Lung microvascular endothelial cell (primary cell): ENCODE data around the gene SEC61B. TPM values are rescaled to one million over a fixed set of nuclear protein-coding genes. Genes with fewer than 3 reads are reported as not detected.
"Not testable (repeated sequence)": the region's sequence is repeated elsewhere in the genome, so short reads cannot be mapped to it uniquely, and the experiment has no call there.

Experiments used
- DNase-seq, 2 donors: peaks; one replicate each; pipeline versions ENCODE4 v3.0.0 to v3.0.0-alpha.2; 2010; ENCODE audit warnings: low read depth in 2 of 2
- total RNA-seq: library from RNA; depleted of rRNA; stranded (reverse); fragments of >200 nt; gene quantifications from 2 replicates; pipeline ENCODE4 v1.2.1, GENCODE V29; 2014

SEC61B gene
- total RNA-seq, 1 donor from 2014 or later = 88.1 TPM

DNA sequence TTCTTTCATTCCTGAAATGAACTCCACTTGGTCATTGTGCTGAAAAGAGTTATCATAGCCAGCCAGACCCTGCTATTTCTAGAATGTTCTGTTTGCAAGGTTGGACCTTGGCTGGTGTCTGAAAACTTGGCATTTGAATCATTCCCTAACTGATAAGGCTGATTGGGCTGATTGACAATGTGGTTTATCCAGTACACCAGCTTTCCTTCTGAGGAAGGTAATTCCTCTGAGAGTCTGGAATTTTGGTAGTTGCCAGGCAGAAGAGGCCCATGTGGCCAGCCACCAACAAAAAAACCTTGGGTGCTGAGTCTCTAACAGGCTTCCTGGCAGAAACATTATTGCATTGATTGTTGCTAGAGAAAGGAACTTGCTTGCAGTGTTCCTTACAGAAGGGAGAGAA is 15.3 kb downstream of the SEC61B start:
- no peak for DNase-seq

DNA sequence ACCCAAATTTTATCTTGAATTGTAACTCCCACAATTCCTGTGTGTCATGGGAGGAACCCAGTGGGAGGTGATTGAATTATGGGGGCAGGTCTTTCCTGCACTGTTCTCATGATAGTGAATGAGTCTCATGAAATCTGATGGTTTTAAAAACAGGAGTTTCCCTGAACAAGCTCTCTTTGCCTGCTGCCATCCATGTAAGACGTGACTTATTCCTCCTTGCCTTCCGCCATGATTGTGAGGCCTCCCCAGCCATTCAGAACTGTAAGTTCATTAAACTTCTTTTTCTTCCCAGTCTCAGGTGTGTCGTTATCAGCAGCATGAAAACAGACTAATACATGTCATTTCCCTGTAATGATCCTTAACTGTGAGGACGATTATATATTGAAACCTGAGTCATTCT is 15.8 kb downstream of the SEC61B start:
- not testable (repeated sequence) for DNase-seq

DNA sequence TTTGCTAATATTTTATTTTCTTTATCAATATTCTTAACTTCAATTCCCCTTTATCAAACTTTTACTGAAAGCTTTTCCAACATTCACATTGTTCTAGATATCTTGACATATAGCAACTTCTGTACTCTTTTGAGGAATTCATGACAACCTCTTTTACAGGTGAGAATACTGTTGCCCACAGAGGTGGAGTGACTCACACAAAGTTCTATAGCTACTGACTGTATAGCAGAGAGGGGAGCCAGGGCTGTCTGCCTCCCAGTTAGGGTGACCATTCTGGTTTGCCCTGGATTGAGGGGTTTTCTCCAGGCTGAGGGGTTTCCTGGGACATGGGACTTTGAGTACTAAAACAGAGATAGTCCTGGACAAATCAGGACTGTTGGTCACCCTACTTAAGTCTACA is 16.2 kb downstream of the SEC61B start:
- DNase-seq = no peak

DNA sequence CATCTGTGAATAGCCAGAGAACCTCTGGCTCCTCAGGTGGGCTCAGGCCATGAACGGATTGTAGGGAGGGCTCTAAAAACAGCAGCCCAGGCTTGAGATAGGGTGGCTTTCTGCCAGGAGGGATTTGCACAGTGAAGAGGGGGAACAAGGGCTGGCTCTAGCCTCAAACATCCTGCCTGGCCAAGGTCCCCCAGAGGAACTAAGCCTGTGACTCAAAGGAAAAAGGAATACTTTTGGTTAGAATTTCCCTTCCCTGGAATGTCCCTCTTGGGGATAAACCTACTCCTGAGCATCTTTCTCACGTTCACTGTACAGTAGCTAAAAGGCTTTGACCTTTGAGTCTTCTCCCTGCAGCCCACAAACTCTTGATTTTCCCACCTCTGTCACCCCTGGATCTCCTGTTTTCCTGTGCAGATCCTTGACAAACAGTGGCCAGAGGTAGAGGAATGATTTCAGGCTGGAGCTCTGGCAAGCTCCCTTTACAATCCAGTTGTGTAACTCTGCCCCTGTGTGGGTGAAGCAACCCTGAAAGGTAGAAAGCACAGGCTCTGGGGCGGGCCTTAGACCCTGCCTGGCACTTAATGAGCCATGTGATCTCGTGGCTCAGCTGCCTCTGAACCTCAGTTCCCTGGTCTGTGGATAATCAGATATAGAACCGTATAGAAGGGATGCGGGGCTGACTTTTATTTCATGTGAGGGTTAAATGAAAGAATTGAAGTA is 17.4 kb downstream of the SEC61B start:
- DNase-seq = peak in 1 of 2 donors; percentile 13

DNA sequence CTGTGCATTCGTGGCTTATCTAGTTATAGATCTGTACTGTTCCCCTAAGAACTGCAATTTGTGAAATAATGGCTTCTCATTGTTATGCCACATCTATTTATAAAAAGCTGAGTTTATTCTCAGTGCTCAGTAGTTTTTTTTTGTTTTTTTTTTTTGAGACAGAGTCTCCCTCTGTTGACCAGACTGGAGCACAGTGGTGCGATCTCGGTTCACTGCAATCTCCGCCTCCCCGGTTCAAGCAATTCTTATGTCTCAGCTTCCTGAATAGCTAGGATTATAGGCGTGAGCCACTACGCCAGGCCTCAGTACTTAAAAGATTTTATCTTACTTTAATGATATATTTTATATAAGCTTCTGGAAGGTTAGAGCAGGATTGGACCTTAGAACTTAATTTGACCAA is 19.0 kb downstream of the SEC61B start:
- peak in 1 of 2 donors; percentile 66 for DNase-seq

DNA sequence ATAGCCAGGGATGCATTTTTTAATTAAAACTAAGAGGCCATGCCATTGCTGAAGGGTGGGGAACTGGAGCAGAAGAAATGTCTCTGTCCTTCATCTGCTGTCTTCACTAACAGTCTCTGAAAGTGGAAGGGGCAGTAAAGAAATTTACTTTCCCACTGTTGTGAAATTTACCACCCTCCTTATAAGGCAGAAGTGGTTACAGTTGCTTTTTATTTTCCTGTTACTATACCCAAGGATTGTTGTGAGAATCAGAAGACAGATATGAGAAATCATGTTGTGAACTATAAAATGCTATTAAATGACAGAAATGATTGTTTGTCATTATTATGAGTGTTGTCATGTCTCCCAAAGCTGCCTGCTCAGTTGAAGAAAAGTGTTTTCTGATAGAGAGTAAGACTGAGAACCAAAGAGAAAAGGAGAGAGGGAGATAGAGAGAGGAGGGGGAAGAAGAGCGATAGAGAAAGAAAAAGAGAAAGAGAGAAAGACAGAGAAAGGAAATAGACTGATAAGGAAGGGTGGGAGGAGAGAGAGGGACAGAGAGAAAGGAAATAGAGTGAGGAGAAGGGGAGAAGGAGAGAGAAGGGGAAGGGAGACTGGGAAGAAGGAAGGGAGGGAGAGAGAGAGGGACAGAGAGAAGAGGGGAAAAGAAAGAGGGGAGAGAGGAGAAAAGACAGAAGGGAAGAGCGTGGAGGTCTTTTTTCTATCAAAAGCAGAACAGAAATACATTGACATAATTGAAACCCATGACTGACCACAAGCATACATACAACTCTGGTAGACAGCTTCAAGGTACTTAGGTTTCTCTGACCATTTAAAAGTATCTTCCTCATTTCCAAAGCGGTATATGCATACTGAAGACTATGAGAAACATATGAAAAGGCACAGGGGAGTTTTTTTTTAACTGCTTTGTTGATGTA is 22.5 kb downstream of the SEC61B start:
- DNase-seq = no peak

DNA sequence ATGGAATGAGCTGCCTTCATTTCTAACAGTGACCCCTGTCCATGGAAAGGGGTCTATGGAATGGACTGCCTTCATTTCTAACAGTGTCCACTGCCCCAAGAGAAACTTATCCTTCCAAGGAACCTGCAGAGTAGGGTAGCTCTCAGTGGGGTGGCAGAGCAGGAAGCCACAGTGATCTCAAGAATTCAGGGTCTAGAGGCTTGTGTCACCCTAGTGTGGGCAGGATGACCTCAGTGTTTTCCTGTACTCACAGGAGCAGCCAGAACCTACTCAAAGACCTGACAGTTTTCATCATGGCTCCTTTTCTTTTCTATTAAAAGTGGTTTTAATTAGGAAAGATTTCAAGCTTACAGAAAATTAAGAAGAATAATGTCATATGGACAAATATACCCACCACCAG is 27.5 kb downstream of the SEC61B start:
- DNase-seq = no peak

DNA sequence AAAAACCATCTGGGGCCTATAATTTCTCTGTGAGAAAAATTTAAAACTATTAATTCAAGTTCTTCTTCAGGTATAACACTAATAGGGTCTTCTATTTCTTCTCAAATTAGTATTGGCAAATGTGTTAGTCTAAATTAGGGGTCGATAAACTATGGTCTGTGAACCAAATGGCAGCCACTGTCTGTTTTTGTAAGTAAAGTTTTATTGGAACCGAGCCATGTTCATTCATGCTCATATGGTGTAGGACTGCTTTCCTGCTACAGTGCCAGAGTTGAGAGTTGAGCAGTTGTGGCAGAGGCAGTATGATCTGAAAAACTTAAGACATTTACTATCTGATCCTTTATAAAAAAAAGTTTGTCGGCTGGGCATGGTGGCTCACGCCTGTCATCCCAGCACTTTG is 29.1 kb downstream of the SEC61B start:
- DNase-seq = no peak

DNA sequence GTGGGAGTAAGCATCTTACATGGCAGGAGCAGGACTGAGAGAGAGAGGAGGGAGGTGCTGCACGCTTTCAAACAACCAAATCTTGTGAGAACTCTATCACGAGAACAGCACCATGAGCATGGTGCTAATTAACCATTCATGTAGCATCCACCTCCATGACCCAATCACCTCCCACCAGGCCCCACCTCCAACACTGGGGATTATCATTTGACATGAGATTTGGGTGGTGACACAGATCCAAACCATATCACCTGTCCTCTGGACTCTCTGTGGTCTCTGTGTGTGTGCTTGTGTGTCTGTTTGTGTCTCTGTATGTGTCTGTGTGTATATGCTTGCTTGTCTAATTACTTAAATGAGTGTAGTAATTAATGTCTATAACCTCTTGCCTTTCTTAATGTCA is 31.1 kb downstream of the SEC61B start:
- no peak for DNase-seq

DNA sequence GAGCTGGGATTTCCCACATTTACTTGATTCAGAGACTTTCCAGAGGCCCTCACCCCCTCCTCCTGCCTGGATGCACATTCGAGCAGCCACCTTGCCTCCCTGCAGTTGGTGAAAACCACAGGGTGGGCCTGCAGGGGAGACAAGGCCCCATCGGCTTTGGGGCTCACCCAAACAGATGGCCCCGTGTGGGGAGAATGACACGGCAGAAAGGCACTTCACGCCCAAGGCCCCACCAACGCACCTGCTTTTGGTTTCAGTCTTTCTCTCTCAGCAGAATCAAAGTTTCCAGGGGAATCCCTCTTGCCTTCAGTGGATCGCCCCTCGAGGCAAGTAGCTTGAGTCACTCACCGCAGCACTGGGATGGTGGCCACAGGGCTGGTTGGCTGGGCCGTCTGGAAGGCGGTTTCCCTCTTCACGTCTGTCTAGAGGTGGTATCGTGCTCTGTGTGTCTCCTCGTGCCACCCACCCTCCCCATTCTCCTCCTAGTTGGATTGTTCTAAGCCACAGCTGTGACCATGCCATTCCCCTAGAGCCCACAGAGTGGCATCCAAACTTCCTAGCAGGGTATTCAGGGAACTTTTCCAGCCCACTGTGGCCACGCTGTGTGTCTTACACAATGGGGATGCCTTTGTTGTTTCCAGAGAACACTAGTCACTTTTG is 31.8 kb downstream of the SEC61B start:
- DNase-seq = no peak

DNA sequence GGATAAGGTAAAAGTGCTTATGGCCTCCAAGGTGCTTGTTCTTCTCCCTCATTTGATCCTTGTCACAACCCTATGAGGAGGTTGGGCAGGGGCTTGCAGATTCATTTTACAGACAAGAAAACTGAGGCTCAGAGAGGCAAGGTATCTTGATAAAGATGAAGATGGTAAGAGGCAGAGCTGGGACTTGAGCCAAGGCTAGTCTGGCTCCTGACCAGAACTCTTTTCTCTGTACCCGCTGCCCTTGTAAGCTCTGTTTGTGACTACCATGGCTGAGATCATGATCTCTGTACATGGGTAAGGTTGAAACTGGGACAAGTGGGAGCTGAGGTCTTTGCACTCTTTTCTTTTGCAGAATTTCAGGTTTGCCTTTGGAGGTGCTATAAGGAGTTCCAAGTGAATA is 33.6 kb downstream of the SEC61B start:
- DNase-seq = peak in 1 of 2 donors; percentile 5

DNA sequence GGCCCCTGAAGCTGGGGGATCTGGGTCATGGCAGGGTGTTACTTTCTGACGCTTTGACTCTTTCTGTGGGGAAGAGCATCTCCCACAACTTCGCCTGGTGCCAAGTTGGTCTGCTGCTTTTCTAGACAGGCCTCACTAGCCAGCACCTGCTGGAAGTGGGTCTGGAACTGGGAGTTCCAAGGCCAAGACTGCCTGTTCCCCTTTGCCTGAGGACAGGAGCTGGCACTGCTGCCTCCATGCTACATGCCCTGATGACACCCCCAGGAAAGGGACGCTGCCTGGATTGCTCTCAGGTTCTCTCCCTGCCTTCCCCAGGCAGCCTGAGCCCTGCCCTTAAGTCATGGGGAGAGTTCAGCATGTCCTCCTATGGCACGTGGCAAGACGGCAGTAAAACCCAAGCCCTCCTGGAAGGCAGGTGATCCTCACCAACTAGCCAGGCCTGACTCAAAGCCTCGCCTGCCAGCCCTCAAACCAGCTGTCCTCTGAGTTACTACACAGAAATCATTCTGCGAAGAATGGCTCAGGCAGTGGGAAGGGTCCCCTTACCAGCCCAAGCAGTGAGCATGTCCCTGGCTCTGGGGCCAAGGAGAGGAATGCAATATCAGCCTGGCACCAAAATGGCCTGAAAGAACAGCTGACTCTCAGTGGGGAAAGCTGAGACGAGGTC is 35.8 kb downstream of the SEC61B start:
- no peak for DNase-seq

DNA sequence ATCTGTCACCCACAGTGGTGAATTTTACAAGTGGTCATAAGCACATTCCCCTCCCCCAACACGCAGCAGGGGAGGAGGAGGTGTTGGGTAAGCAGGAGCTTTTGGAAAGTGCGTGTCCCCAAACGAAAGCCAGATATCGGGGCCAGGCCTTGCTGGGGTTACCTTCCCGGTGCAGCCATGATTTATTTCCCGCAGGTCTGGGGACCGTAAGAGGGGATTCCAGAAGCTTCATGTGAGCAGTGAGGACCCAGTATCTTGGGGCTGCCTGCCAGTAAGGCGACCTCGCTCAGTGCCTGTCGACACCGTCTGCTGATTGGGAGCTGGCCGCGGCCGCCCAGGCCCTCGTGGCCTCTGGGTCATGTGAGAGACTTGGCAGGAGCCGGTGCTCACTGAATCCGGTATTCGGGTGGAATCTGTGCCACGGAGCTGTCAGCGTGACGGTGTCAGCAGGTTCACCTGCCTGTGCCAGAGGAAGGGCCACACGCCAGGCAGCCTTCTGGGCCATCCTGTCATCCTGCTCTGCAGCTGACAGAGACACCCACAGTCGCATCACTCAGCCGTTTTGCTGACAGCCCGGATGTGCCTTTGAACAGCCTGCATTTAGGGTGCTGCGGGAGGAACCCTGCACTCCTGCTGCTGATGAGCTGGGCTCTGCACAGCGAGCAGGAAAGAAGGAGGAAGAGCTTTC is 37.3 kb downstream of the SEC61B start:
- DNase-seq = peak; percentile 36 to 92

DNA sequence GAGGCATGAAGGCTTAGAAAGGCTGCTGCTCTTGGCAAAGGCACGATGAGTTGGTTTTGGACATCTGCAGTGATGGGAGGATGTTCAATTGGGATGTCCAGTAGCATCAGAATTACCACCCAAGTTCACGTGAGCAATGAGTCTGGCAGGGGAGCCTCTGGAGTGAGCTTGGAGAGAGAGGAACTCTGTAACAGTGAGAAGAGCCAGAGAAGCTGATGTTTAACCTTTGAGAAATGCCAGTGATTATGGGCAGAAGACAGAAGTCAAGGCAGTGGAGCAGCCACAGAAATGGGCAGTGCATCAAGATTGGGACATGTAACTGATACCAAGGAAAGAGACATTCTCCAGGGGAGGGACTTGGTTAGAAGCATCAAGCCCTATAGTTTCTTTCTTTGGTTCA is 39.8 kb downstream of the SEC61B start:
- no peak for DNase-seq

DNA sequence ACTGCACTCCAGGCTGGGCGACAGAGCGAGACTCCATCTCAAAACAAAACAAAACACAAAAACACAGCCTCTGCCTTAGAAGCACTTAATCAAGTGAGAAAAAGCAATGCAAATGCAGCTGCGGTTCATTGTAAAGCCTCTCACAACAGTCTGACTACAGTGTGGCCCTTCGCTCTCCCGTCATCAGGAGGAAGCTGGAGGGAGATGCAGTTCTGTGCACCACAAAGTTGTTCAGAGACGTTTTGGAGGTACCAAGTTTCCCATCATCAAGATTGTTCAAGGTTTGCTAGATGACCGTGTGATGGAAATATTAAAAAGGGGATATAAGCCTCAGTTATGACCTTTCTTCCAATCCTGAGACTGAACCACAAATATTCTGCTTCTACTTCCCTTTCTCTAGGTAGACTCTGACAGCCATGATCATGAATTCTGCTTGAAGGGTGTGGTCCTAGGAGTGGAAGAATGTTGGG is 40.9 kb downstream of the SEC61B start:
- DNase-seq = no peak

DNA sequence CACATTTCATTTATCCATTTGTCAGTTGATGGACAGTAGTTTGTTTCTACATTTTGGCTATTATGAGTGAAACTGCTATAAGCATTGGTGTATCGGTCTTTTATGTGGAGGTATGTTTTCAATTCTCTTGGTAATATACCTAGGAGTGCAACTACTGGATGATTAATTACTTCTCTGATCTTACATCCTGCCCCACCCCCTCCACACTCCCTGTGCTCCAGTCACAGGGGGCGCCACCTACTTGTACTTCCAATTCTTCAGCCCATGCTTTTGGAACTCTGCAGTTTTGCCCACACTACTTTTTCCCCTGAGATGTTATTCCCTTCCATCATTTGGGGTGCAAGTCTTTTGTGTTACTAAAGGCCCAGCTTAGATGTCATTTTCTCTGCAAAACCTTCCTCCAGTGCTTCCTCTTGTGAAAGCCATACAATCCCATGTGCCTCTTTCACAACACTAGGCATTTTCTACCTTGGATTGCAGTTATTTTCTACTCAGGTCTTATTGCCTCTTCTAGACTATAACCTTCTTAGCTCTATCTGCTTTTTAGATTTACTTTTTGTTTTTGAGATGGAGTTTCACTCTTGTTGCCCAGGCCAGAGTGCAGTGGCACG is 42.1 kb downstream of the SEC61B start:
- DNase-seq = peak in 1 of 2 donors; percentile 38

DNA sequence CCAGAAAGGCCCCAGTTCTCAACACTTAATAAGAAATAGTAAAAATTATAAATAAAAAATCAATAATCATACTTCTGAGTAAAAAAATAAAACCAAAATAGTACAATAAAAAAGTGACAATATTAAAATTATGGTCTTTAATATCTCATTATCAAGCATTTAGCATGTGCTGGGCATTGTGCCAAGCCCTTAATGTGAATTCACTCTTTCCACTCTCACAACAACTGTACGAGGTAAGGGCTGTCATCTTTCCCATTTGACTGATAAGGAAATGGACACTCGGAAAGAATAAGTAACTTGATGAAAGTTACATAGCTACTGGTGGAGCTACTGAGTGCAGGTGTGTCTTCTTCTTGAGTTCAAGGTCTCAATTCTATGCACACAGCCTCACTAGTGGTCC is 43.6 kb downstream of the SEC61B start:
- peak in 1 of 2 donors; percentile 49 for DNase-seq

DNA sequence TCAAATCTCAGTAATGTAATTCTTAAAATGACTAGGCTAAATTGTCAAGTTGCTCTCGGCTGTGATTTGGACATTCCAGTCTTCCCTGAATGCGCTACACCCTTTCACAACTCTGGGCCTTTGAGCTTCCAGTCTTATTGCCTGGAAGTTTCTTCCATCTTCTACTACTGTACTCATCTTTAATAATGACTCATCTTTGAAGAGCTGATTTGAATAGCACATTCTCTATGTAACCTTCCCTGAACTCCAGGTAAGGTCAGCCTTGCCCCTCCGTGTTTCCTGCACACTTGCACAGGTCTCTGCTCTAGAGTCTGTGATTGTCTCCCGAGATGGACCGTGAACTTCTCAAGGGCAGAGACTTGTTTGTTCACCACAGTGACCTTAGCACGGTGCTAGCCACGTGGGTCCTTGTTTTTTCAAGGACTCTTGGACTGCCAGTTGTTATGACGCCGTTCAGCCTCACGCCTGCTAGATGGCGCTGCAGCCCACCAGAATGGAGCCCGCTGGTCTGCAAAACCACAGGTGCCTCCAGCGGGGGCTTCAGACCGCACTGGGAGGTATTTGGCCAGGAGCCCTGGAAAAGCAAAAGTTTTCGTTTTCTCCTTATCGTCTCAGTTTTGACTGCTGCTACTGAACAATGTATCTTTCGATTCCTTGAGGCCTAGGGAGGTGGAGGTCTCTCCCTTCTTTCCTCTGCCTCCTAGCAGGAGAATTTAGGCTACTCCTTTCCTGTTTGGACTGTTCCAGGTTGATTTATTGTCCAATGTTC is 44.4 kb downstream of the SEC61B start:
- peak; percentile 72 to 76 for DNase-seq

DNA sequence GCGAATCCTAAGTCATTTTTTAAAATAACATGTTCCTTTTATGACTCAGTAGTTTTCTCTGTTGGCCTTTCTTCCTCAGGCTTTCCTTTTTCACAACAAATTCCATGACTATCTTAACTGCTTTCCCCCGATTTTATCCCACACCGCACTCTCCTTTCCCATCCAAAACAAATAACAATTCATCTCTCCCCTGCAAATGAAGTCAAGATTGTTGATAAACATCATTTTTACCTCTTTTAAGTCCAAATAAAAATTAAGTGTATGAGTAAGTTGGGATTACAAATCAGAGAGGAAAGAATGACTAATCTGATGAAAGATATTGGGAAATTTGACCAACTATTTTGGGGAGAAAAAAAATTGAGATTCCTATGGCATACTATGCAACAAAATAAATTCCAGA is 47.3 kb downstream of the SEC61B start:
- peak in 1 of 2 donors; percentile 59 for DNase-seq

DNA sequence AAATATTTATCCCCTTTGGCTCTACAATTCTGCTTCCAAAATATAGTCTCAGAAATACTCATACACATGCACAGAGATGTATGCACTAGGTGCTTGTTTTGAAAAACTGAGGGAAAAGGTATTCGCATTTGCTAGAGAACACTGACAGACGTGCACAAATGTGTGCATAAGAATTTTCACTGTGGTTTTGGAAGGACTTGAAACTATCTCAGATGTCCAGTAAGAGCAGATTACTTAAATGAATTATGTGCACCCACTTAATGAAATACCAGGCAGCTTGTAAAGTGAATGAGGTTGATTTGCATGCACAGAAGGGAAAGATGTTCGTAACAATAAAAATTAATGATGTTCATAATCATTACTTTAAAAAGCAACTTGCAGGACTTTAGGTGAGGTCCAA is 48.4 kb downstream of the SEC61B start:
- DNase-seq = no peak
